H1 (cell line): ENCODE data around the gene TMPRSS11E. TPM values are rescaled to one million over a fixed set of nuclear protein-coding genes. Genes with fewer than 3 reads are reported as not detected.

Source experiments
- CBX5 ChIP-seq: fragments of 300-800, 300-1000 bp; sonication (generic); IDR thresholded peaks from 2 replicates; pipeline ENCODE4 v1.7.1; 2016; ENCODE audit warnings: antibody characterized with exemption, low read length, low read depth
- CHD7 ChIP-seq: fragments of 300-600 bp; sonication (generic); IDR thresholded peaks from 2 replicates; pipeline ENCODE4 v1.7.1; 2012; ENCODE audit warnings: low read length, moderate library complexity, mild to moderate bottlenecking, inconsistent platforms; ENCODE audit not compliant: insufficient replicate concordance
- CTCF ChIP-seq, 3 experiments: IDR thresholded peaks; 1 replicate in 2 of 3; 2 replicates in 1 of 3; pipeline versions ENCODE4 v1.5.1 to v1.6.1; 2011; ENCODE audit warnings: low read length in 3 of 3, mild to moderate bottlenecking in 3 of 3, inconsistent platforms in 2 of 3, low read depth in 1 of 3, moderate library complexity in 1 of 3; ENCODE audit not compliant: insufficient read depth in 1 of 3; ENCODE audit errors: control extremely low read depth in 1 of 3
- POLR2A ChIP-seq, 2 experiments: IDR thresholded peaks; 1 replicate in 1 of 2; 2 replicates in 1 of 2; pipeline ENCODE4 v1.6.1; 2011; ENCODE audit warnings: low read depth in 2 of 2, low read length in 2 of 2, mild to moderate bottlenecking in 2 of 2; ENCODE audit errors: control extremely low read depth in 1 of 2
- RBBP5 ChIP-seq: IDR thresholded peaks from 2 replicates; pipeline ENCODE4 v1.7.1; 2012; ENCODE audit warnings: low read depth, mild to moderate bottlenecking, inconsistent platforms, low read length, moderate library complexity, borderline replicate concordance
- SP4 ChIP-seq: IDR thresholded peaks from 2 replicates; pipeline ENCODE4 v1.6.1; 2012; ENCODE audit warnings: low read length, inconsistent platforms
- polyA plus RNA-seq, 7 experiments: library from polyadenylated mRNA; depleted of rRNA in 3 of 7; stranded (reverse) in 5 of 7; unstranded in 2 of 7; fragments of >200 nt in 5 of 7; fragments of 200-250 nt in 2 of 7; gene quantifications; 1 replicate in 5 of 7; 2 replicates in 1 of 7; 4 replicates in 1 of 7; pipeline versions ENCODE4 v1.2.1 to v1.2.3, GENCODE V29; 2011 to 2013; ENCODE audit warnings: missing spikeins in 2 of 7, mixed read lengths in 2 of 7
- total RNA-seq: library from RNA; stranded (reverse); fragmentation: NEBNext Ultra II Directional; extraction: Animal tissue kit (Norgen Biotek cat#: 25700); gene quantifications from 2 replicates; pipeline ENCODE4 v1.2.1, GENCODE V29; 2021

TMPRSS11E gene
- total and polyA plus RNA-seq, 2 of the 8 experiments (the other 6 are each of a cell fraction or from before 2014, with no cell fraction given) = 0.38 to 0.71 TPM

- no peak for TF ChIP-seq CHD7
- TF ChIP-seq POLR2A (IDR thresholded peaks at IDR 0.05; ENCODE audit: control extremely low read depth in 1 of 2, low read depth in 2 of 2, low read length in 2 of 2) = no peak
- TF ChIP-seq SP4 = no peak
- TF ChIP-seq CTCF (IDR thresholded peaks at IDR 0.05; ENCODE audit: control extremely low read depth in 1 of 3, insufficient read depth in 1 of 3, low read depth in 1 of 3, low read length in 3 of 3) = no peak
- TF ChIP-seq CBX5 = no peak
- no peak for TF ChIP-seq RBBP5
Observed at GRCh38 chr4:68476191-68476590, 28.9 kb downstream of the TMPRSS11E start (continued).
